HepG2 (cell line): ENCODE data around the gene TUBA4A.

ENCODE experiments used
- ZNF274 ChIP-seq: sonication (generic); formaldehyde crosslinking; IDR thresholded peaks from 2 replicates; pipeline ENCODE4 v1.5.1; 2020; ENCODE audit warnings: mild to moderate bottlenecking, missing genetic modification reagents
- ZSCAN22 ChIP-seq: sonication (generic); formaldehyde crosslinking; IDR thresholded peaks from 2 replicates; pipeline ENCODE4 v1.4.0; 2020; ENCODE audit warnings: mild to moderate bottlenecking, missing genetic modification reagents
- TF ChIP-seq, protein P1 (sequence below): sonication (generic); formaldehyde crosslinking; IDR thresholded peaks from 2 replicates; pipeline ENCODE4 v1.5.0; 2020; ENCODE audit warnings: mild to moderate bottlenecking, missing genetic modification reagents, moderate library complexity
- TF ChIP-seq, protein P2 (sequence below), 2 experiments: IDR thresholded peaks; 2 replicates each; pipeline ENCODE4 v1.6.1; 2011 to 2012; ENCODE audit warnings: low read length in 2 of 2, borderline replicate concordance in 1 of 2, low read depth in 1 of 2, mild to moderate bottlenecking in 1 of 2, moderate library complexity in 1 of 2
- TF ChIP-seq, protein P3 (sequence below): fragments of 450-650 bp; IDR thresholded peaks from 2 replicates; pipeline ENCODE4 v1.6.1; 2016

DNA sequence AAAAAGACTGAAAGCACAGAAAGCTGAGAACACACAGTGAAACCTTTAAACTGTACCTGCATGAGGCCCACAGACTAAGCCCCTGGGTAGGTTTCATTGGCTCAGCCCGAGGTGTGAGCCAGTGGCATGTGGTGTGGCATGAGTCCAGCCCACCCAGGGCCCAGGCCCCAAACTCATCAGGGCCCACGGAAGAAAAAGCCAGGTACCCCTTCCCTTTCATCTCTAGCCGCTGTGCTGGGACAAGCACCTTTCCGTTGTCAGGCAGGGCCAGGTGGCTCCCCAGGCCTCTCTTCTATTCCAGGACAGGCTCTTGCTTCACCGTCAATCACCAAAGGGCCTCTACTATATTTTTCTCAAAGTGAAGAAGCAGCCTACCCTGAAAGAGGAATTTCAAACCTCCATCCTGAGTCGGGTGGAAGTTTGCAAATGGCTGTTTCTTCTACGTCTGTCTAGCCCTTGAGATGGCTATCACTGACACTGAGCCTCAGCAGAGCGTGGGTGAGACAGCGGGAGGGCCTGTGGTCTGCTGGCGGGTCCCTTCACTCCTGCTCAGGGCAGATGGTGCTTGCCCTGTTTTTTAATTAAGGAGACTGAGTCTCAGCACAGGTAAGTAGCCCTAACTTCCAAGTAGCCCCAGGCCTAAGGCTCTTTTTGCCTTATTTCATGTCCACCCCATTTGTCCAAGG, 34.0 kb upstream of the TUBA4A start:
- TF ChIP-seq, protein P1, sequence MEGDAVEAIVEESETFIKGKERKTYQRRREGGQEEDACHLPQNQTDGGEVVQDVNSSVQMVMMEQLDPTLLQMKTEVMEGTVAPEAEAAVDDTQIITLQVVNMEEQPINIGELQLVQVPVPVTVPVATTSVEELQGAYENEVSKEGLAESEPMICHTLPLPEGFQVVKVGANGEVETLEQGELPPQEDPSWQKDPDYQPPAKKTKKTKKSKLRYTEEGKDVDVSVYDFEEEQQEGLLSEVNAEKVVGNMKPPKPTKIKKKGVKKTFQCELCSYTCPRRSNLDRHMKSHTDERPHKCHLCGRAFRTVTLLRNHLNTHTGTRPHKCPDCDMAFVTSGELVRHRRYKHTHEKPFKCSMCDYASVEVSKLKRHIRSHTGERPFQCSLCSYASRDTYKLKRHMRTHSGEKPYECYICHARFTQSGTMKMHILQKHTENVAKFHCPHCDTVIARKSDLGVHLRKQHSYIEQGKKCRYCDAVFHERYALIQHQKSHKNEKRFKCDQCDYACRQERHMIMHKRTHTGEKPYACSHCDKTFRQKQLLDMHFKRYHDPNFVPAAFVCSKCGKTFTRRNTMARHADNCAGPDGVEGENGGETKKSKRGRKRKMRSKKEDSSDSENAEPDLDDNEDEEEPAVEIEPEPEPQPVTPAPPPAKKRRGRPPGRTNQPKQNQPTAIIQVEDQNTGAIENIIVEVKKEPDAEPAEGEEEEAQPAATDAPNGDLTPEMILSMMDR (CRISPR knock-in tag), result no peak
- TF ChIP-seq, protein P2, sequence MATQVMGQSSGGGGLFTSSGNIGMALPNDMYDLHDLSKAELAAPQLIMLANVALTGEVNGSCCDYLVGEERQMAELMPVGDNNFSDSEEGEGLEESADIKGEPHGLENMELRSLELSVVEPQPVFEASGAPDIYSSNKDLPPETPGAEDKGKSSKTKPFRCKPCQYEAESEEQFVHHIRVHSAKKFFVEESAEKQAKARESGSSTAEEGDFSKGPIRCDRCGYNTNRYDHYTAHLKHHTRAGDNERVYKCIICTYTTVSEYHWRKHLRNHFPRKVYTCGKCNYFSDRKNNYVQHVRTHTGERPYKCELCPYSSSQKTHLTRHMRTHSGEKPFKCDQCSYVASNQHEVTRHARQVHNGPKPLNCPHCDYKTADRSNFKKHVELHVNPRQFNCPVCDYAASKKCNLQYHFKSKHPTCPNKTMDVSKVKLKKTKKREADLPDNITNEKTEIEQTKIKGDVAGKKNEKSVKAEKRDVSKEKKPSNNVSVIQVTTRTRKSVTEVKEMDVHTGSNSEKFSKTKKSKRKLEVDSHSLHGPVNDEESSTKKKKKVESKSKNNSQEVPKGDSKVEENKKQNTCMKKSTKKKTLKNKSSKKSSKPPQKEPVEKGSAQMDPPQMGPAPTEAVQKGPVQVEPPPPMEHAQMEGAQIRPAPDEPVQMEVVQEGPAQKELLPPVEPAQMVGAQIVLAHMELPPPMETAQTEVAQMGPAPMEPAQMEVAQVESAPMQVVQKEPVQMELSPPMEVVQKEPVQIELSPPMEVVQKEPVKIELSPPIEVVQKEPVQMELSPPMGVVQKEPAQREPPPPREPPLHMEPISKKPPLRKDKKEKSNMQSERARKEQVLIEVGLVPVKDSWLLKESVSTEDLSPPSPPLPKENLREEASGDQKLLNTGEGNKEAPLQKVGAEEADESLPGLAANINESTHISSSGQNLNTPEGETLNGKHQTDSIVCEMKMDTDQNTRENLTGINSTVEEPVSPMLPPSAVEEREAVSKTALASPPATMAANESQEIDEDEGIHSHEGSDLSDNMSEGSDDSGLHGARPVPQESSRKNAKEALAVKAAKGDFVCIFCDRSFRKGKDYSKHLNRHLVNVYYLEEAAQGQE (IDR thresholded peaks at IDR 0.05; ENCODE audit: borderline replicate concordance in 1 of 2, low read depth in 1 of 2, low read length in 2 of 2), result no peak
- no peak for TF ChIP-seq ZSCAN22 (CRISPR knock-in tag)
- no peak for TF ChIP-seq ZNF274
- TF ChIP-seq, protein P3, sequence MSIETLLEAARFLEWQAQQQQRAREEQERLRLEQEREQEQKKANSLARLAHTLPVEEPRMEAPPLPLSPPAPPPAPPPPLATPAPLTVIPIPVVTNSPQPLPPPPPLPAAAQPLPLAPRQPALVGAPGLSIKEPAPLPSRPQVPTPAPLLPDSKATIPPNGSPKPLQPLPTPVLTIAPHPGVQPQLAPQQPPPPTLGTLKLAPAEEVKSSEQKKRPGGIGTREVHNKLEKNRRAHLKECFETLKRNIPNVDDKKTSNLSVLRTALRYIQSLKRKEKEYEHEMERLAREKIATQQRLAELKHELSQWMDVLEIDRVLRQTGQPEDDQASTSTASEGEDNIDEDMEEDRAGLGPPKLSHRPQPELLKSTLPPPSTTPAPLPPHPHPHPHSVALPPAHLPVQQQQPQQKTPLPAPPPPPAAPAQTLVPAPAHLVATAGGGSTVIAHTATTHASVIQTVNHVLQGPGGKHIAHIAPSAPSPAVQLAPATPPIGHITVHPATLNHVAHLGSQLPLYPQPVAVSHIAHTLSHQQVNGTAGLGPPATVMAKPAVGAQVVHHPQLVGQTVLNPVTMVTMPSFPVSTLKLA, result no peak
